Measurements from ENCODE around the gene EEIG1. TPM values are rescaled to one million over a fixed set of nuclear protein-coding genes. Genes with fewer than 3 reads are reported as not detected.
A peak's percentile ranks its signal among the peaks of the same experiment; 100 is the strongest.

The EEIG1 gene
- total RNA-seq, 1 experiment from 2014 or later = 35.5 TPM

- DNase-seq (ENCODE audit: low read depth) = no peak
Measured at GRCh38 chr9:127941062-127941960, 39.5 kb downstream of the EEIG1 start.

GRCh38 chr9:127940593-127940992, 40.2 kb downstream of the EEIG1 start:
- DNase-seq (ENCODE audit: low read depth) = no peak

GRCh38 chr9:127938298-127938690, 42.5 kb downstream of the EEIG1 start:
- no peak for DNase-seq (ENCODE audit: low read depth)

GRCh38 chr9:127937388-127938297, 43.1 kb downstream of the EEIG1 start, which contains the start of gene DPM2:
DPM2 (minus strand) TSS chr9:127937854; CDS start chr9:127937820, 34 bp downstream.
- peak; percentile 85 for DNase-seq (ENCODE audit: low read depth)

- no peak for DNase-seq (ENCODE audit: low read depth)
Measured at GRCh38 chr9:127937056-127937387, 43.8 kb downstream of the EEIG1 start.

- DNase-seq (ENCODE audit: low read depth) = no peak
Measured at GRCh38 chr9:127936347-127936852, 44.4 kb downstream of the EEIG1 start.

GRCh38 chr9:127935765-127936221, 45.0 kb downstream of the EEIG1 start:
- DNase-seq (ENCODE audit: low read depth) = no peak

- DNase-seq (ENCODE audit: low read depth) = no peak
Measured at GRCh38 chr9:127934986-127935385, 45.8 kb downstream of the EEIG1 start.

GRCh38 chr9:127934248-127934647, 46.5 kb downstream of the EEIG1 start:
- no peak for DNase-seq (ENCODE audit: low read depth)

- DNase-seq (ENCODE audit: low read depth) = peak; percentile 90
Measured at GRCh38 chr9:127931092-127931881, 49.5 kb downstream of the EEIG1 start.

Other genes with a start within 250 kb of the EEIG1 start
- gene TOR2A, start 245.7 kb downstream of the EEIG1 start, total RNA-seq (2014; rRNA removed; shearing (Covaris generic)) = 10.4 and 12.3 TPM in 2 replicates
- 0.12 TPM in 1 of 2 replicates, not detected in the other for gene SH2D3C, start 202.3 kb downstream of the EEIG1 start, total RNA-seq (2014; rRNA removed; shearing (Covaris generic))
- gene CDK9, start 195.0 kb downstream of the EEIG1 start, total RNA-seq (2014; rRNA removed; shearing (Covaris generic)) = 31.8 and 33.2 TPM in 2 replicates
- gene FPGS, start 178.1 kb downstream of the EEIG1 start, total RNA-seq (2014; rRNA removed; shearing (Covaris generic)) = 46.2 and 76.4 TPM in 2 replicates
- gene ENG, start 126.3 kb downstream of the EEIG1 start, total RNA-seq (2014; rRNA removed; shearing (Covaris generic)) = 25.9 and 46.1 TPM in 2 replicates
- 58.5 and 86.3 TPM in 2 replicates for gene AK1, start 103.3 kb downstream of the EEIG1 start, total RNA-seq (2014; rRNA removed; shearing (Covaris generic))
- gene ST6GALNAC6, start 81.4 kb downstream of the EEIG1 start, total RNA-seq (2014; rRNA removed; shearing (Covaris generic)) = 15.9 and 29.4 TPM in 2 replicates
- 12.2 and 12.6 TPM in 2 replicates for gene ST6GALNAC4, start 63.9 kb downstream of the EEIG1 start, total RNA-seq (2014; rRNA removed; shearing (Covaris generic))
- 1.6 TPM in 1 of 2 replicates, not detected in the other for gene PIP5KL1, start 50.2 kb downstream of the EEIG1 start, total RNA-seq (2014; rRNA removed; shearing (Covaris generic))
- gene DPM2, start 43.1 kb downstream of the EEIG1 start, total RNA-seq (2014; rRNA removed; shearing (Covaris generic)) = 53.8 and 77.2 TPM in 2 replicates
- gene NAIF1, start 86.3 kb upstream of the EEIG1 start, total RNA-seq (2014; rRNA removed; shearing (Covaris generic)) = 10.5 and 13.7 TPM in 2 replicates
- gene SLC25A25, start 87.2 kb upstream of the EEIG1 start, total RNA-seq (2014; rRNA removed; shearing (Covaris generic)) = 8.7 and 19.8 TPM in 2 replicates
- 34.9 and 53.8 TPM in 2 replicates for gene PTGES2, start 146.7 kb upstream of the EEIG1 start, total RNA-seq (2014; rRNA removed; shearing (Covaris generic))
- 0.42 TPM in 1 of 2 replicates, not detected in the other for gene LCN2, start 168.5 kb upstream of the EEIG1 start, total RNA-seq (2014; rRNA removed; shearing (Covaris generic))
- 289 and 427 TPM in 2 replicates for gene BBLN, start 179.3 kb upstream of the EEIG1 start, total RNA-seq (2014; rRNA removed; shearing (Covaris generic))
- 50.2 and 52.4 TPM in 2 replicates for gene CIZ1, start 210.6 kb upstream of the EEIG1 start, total RNA-seq (2014; rRNA removed; shearing (Covaris generic))
- gene DNM1, start 222.4 kb upstream of the EEIG1 start, total RNA-seq (2014; rRNA removed; shearing (Covaris generic)) = 14.0 and 18.3 TPM in 2 replicates

Data from M059J (cell line).